OCI-LY7 (cell line): ENCODE data around the gene RIMBP2. TPM values are rescaled to one million over a fixed set of nuclear protein-coding genes. Genes with fewer than 3 reads are reported as not detected.

ENCODE experiments used
- BruUV-seq: library from RNA; stranded (reverse); fragments of 400-500 nt; replicated peaks from 2 replicates; lab custom pipeline; 2021; lab: Mats Ljungman, UMichigan
- CTCF ChIA-PET: fragments of 300-600 bp; sonication (Branson Sonifier 250); formaldehyde crosslinking; loops from one replicate; lab custom pipeline; 2022; ENCODE audit warnings: antibody characterized with exemption; ENCODE audit not compliant: unreplicated experiment; lab: Charles Lee
- POLR2A ChIA-PET: fragments of 300-600 bp; sonication (Branson Sonifier 250); formaldehyde crosslinking; loops from one replicate; lab custom pipeline; 2022; ENCODE audit warnings: antibody characterized with exemption; lab: Charles Lee
- DNase-seq: peaks from one replicate; pipeline ENCODE4 v3.0.0-alpha.2; 2015; ENCODE audit warnings: low spot score
- H2AFZ ChIP-seq: fragments of 200-600 bp; sonication (generic), shearing (Covaris generic); 2 replicates; pipeline ENCODE4 v1.6.1; 2014; ENCODE audit warnings: mild to moderate bottlenecking, antibody characterized with exemption, low read length, moderate library complexity
- H3K27ac ChIP-seq: fragments of 200-600 bp; sonication (generic); 2 replicates; pipeline ENCODE4 v1.5.1; 2014; ENCODE audit warnings: mixed run types, low read depth, mild to moderate bottlenecking, moderate library complexity, low read length, inconsistent platforms; ENCODE audit not compliant: poor library complexity, severe bottlenecking
- H3K36me3 ChIP-seq: fragments of 200-600 bp; sonication (generic); 2 replicates; pipeline ENCODE4 v1.6.1; 2014; ENCODE audit warnings: mild to moderate bottlenecking, antibody characterized with exemption, low read length, moderate library complexity, mixed read lengths; ENCODE audit not compliant: insufficient read depth
- H3K4me1 ChIP-seq: fragments of 200-600 bp; sonication (generic); 2 replicates; pipeline ENCODE4 v1.5.1; 2014; ENCODE audit warnings: mild to moderate bottlenecking, low read length; ENCODE audit not compliant: insufficient read depth, poor library complexity, severe bottlenecking
- H3K4me2 ChIP-seq: fragments of 200-600 bp; sonication (generic); 2 replicates; pipeline ENCODE4 v1.6.1; 2014; ENCODE audit warnings: mild to moderate bottlenecking, low read length
- H3K4me3 ChIP-seq: fragments of 200-600 bp; sonication (generic); 2 replicates; pipeline ENCODE4 v1.5.1; 2014; ENCODE audit warnings: mild to moderate bottlenecking, low read depth, low read length; ENCODE audit not compliant: poor library complexity, severe bottlenecking
- H3K79me2 ChIP-seq: fragments of 200-600 bp; sonication (generic); 2 replicates; pipeline ENCODE4 v1.6.1; 2016; ENCODE audit warnings: low read depth, mild to moderate bottlenecking, low read length, moderate library complexity, mixed read lengths; ENCODE audit not compliant: insufficient read depth
- H3K9me2 ChIP-seq: fragments of 200-600 bp; sonication (generic); 2 replicates; pipeline ENCODE4 v1.6.1; 2016; ENCODE audit warnings: mild to moderate bottlenecking, low read length, mixed read lengths; ENCODE audit not compliant: insufficient read depth
- H3K9me3 ChIP-seq: fragments of 200-600 bp; sonication (generic); 2 replicates; pipeline ENCODE4 v1.6.1; 2014; ENCODE audit warnings: mild to moderate bottlenecking, mixed run types, low read length, mixed read lengths
- H4K20me1 ChIP-seq: fragments of 200-600 bp; sonication (generic); 2 replicates; pipeline ENCODE4 v1.6.1; 2014; ENCODE audit warnings: mild to moderate bottlenecking, antibody characterized with exemption, low read length, moderate library complexity, mixed read lengths; ENCODE audit not compliant: insufficient read depth
- EZH2phosphoT487 ChIP-seq: fragments of 200-600 bp; sonication (generic); IDR thresholded peaks from 2 replicates; pipeline ENCODE4 v1.6.1; 2018; ENCODE audit warnings: low read depth, borderline replicate concordance, mild to moderate bottlenecking, mixed run types, antibody characterized with exemption, low read length, moderate library complexity, mixed read lengths
- intact Hi-C: fragments of 100-400 bp; cut with micrococcal nuclease; formaldehyde crosslinking; loops from one replicate; pipeline ENCODE4 v1.10.0; 2022; ENCODE audit not compliant: unreplicated experiment
- total RNA-seq, 2 experiments: library from RNA; depleted of rRNA in 1 of 2; stranded (reverse); fragments of >200 nt in 1 of 2; shearing (Covaris generic) in 1 of 2; gene quantifications; 2 replicates each; pipeline ENCODE4 v1.2.3, GENCODE V29; 2014 to 2022
- TF ChIP-seq, protein P1 (sequence below): fragments of 200-600 bp; sonication (generic); conservative IDR thresholded peaks from 2 replicates; pipeline ENCODE4 v1.5.1; 2014; ENCODE audit warnings: mild to moderate bottlenecking, antibody characterized with exemption, low read length, moderate library complexity, mixed read lengths

RIMBP2 gene
- total RNA-seq, 2 experiments from 2014 or later, result not detected

DNA sequence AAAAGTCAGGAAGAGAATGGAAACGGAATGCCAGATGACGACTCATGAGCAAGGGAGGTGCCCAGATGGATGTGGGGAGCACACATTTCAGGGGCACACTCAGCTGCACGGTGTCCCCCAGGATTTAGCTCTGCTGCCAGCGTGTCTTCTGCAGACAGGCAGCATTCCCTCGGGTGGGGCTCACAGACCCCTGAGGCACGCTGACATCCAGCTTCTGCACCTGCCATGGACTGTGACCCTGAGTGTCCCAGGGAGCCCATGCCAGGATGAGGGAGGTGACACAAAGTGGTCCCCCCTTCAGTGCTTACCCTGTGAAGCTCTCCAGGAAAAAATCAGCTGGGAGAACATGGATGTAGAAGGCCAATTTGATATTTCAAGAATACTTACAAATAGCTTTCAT is 294.2 kb downstream of the RIMBP2 start:
- no TSS peak for BruUV-seq
- Histone ChIP-seq H2AFZ (no peak overlapping the region), H3K79me2 (no peaks in the 10 kb centered on the region), H3K4me3 (no peak overlapping the region), H4K20me1 (no peaks in the 10 kb centered on the region), H3K36me3 (no peaks in the 10 kb centered on the region), H3K9me2 (no peaks in the 10 kb centered on the region), H3K27ac (no peak overlapping the region), H3K4me1 (no peaks in the 10 kb centered on the region), H3K9me3 (no peaks in the 10 kb centered on the region), H3K4me2 (no peak overlapping the region)
- ChIA-PET POLR2A (no interaction called here), CTCF (interaction anchor here (0.6 kb wide), 1 partner anchor 380 kb away, joined by 4 read pairs; no protein-coding TSS in a partner anchor)
- TF ChIP-seq EZH2phosphoT487, result no peak
- TF ChIP-seq, protein P1, sequence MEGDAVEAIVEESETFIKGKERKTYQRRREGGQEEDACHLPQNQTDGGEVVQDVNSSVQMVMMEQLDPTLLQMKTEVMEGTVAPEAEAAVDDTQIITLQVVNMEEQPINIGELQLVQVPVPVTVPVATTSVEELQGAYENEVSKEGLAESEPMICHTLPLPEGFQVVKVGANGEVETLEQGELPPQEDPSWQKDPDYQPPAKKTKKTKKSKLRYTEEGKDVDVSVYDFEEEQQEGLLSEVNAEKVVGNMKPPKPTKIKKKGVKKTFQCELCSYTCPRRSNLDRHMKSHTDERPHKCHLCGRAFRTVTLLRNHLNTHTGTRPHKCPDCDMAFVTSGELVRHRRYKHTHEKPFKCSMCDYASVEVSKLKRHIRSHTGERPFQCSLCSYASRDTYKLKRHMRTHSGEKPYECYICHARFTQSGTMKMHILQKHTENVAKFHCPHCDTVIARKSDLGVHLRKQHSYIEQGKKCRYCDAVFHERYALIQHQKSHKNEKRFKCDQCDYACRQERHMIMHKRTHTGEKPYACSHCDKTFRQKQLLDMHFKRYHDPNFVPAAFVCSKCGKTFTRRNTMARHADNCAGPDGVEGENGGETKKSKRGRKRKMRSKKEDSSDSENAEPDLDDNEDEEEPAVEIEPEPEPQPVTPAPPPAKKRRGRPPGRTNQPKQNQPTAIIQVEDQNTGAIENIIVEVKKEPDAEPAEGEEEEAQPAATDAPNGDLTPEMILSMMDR, result no peak
- intact Hi-C loops, result no loop called here
- no peak for DNase-seq

DNA sequence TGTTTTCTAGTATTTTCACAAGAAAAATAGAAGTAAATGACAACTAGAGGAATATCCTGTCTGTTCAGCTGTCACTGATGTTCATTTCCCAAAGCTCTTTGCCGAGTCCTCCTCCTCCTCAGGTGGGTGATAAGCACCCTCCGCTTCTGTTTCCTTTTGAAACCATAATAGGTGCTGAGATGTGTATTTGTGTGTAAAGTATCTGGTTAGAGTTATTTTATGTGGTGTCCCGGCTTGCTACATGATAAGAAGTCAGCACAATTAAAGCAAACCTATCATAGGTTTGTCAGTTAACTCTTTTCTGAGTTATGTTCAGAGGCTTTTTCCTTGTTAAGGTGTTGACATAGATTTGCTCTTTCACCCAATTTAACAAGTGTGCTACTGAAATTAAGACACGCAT is 296.0 kb downstream of the RIMBP2 start:
- H3K36me3 ChIP-seq, result no peaks in the 10 kb centered on the region
- DNase-seq, result no peak
- intact Hi-C loops, result no loop called here
- no peak overlapping the region for H3K27ac ChIP-seq
- H3K4me3 ChIP-seq, result no peak overlapping the region
- no peaks in the 10 kb centered on the region for H3K9me3 ChIP-seq
- H2AFZ ChIP-seq, result no peak overlapping the region
- POLR2A ChIA-PET, result no interaction called here
- CTCF ChIA-PET, result no interaction called here
- TF ChIP-seq EZH2phosphoT487, result no peak
- TF ChIP-seq, protein P1, result no peak
- BruUV-seq, result no TSS peak
- no peaks in the 10 kb centered on the region for H3K9me2 ChIP-seq
- no peak overlapping the region for H3K4me2 ChIP-seq
- H3K79me2 ChIP-seq, result no peaks in the 10 kb centered on the region
- H4K20me1 ChIP-seq, result no peaks in the 10 kb centered on the region
- H3K4me1 ChIP-seq, result no peaks in the 10 kb centered on the region

DNA sequence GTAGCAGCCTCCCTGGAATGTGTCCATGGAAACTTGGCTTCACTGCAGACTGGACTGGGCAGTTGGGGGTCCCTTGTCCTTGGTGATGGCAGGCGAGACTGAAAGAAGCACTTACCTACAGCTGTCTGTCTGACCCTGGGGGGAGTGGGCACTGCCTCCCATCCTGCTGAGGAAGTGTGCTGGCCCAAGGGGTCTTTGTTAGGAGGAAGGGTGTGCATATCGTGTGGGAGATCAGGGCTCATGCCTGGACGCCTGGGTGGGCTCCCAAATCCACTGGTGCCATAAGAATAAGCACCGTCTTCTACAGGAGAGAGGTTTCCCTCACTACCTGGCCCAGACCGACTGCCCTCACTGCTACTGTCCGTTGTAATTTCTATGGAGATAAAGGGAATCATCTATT is 297.0 kb downstream of the RIMBP2 start:
- ChIA-PET CTCF (no interaction called here), POLR2A (no interaction called here)
- intact Hi-C loops, result no loop called here
- Histone ChIP-seq H3K9me3 (no peaks in the 10 kb centered on the region), H3K4me3 (no peak overlapping the region), H3K4me1 (no peaks in the 10 kb centered on the region), H3K27ac (no peak overlapping the region), H3K36me3 (no peaks in the 10 kb centered on the region), H3K9me2 (no peaks in the 10 kb centered on the region), H3K4me2 (no peak overlapping the region), H2AFZ (no peak overlapping the region), H3K79me2 (no peaks in the 10 kb centered on the region), H4K20me1 (no peaks in the 10 kb centered on the region)
- BruUV-seq, result no TSS peak
- DNase-seq, result no peak
- TF ChIP-seq, protein P1, result no peak
- TF ChIP-seq EZH2phosphoT487, result no peak
